HEK293 (cell line): Measurements from ENCODE around the gene USF3.

Source experiments
- CTCF ChIA-PET: fragments of 350-600 bp; formaldehyde crosslinking; extraction: SDS; loops from one replicate; lab custom pipeline; 2021; ENCODE audit warnings: antibody characterized with exemption; lab: Yijun Ruan, JAX
- POLR2A ChIA-PET: fragments of 300-600 bp; formaldehyde crosslinking; extraction: SDS; loops from one replicate; lab custom pipeline; 2020; ENCODE audit warnings: antibody characterized with exemption, inconsistent platforms; lab: Yijun Ruan, JAX
- H3K27ac ChIP-seq: fragments of 200-500 bp; sonication (Bioruptor generic); 2 replicates; pipeline ENCODE4 v1.5.1; 2014; ENCODE audit warnings: low read depth, low read length, control low read depth, inconsistent platforms; ENCODE audit errors: extremely low read depth
- H3K36me3 ChIP-seq, 2 experiments: fragments of 200-500 bp in 1 of 2; sonication (Bioruptor generic) in 1 of 2; 1 replicate in 1 of 2; 2 replicates in 1 of 2; pipeline ENCODE4 v1.5.1; 2014 to 2017; ENCODE audit warnings: inconsistent platforms in 2 of 2, low read length in 2 of 2; ENCODE audit not compliant: control insufficient read depth in 2 of 2, insufficient read depth in 1 of 2
- H3K4me1 ChIP-seq: fragments of 200-500 bp; sonication (Bioruptor generic); 2 replicates; pipeline ENCODE4 v1.5.1; 2014; ENCODE audit warnings: mild to moderate bottlenecking, low read length, inconsistent platforms; ENCODE audit not compliant: control insufficient read depth, insufficient read depth
- H3K4me3 ChIP-seq: 2 replicates; pipeline ENCODE4 v1.5.1; 2011; ENCODE audit warnings: low read depth, mild to moderate bottlenecking, control low read depth, low read length, moderate library complexity
- H3K9me3 ChIP-seq: fragments of 200-500 bp; sonication (Bioruptor generic); 2 replicates; pipeline ENCODE4 v1.5.1; 2014; ENCODE audit warnings: low read depth, low read length, inconsistent platforms; ENCODE audit not compliant: control insufficient read depth, insufficient read depth
- GLIS1 ChIP-seq: fragments of 450-650 bp; formaldehyde crosslinking; IDR thresholded peaks from 2 replicates; pipeline ENCODE4 v1.5.1; 2016; ENCODE audit warnings: missing biosample characterization, missing genetic modification characterization
- HIC1 ChIP-seq: fragments of 450-650 bp; formaldehyde crosslinking; IDR thresholded peaks from 2 replicates; pipeline ENCODE4 v1.5.1; 2016; ENCODE audit warnings: missing biosample characterization, missing genetic modification characterization
- KLF10 ChIP-seq: fragments of 450-650 bp; IDR thresholded peaks from 2 replicates; pipeline ENCODE4 v1.5.1; 2018; ENCODE audit warnings: missing biosample characterization, mild to moderate bottlenecking, missing genetic modification characterization
- KLF9 ChIP-seq: fragments of 450-650 bp; formaldehyde crosslinking; IDR thresholded peaks from 2 replicates; pipeline ENCODE4 v1.5.1; 2016; ENCODE audit warnings: missing biosample characterization, missing genetic modification characterization, low read depth
- MZF1 ChIP-seq: fragments of 450-650 bp; formaldehyde crosslinking; IDR thresholded peaks from 2 replicates; pipeline ENCODE4 v1.5.1; 2017; ENCODE audit warnings: missing biosample characterization, missing genetic modification characterization, borderline replicate concordance
- PBX3 ChIP-seq: sonication (generic); formaldehyde crosslinking; IDR thresholded peaks from 2 replicates; pipeline ENCODE4 v1.8.1; 2022; ENCODE audit warnings: mild to moderate bottlenecking, moderate library complexity, missing genetic modification reagents
- PRDM2 ChIP-seq: fragments of 450-650 bp; formaldehyde crosslinking; IDR thresholded peaks from 2 replicates; pipeline ENCODE4 v1.5.1; 2016; ENCODE audit warnings: missing biosample characterization, missing genetic modification characterization, borderline replicate concordance
- REST ChIP-seq: fragments of 450-650 bp; formaldehyde crosslinking; IDR thresholded peaks from 2 replicates; pipeline ENCODE4 v1.5.1; 2016; ENCODE audit warnings: missing biosample characterization, missing genetic modification characterization
- SP2 ChIP-seq: fragments of 450-650 bp; formaldehyde crosslinking; IDR thresholded peaks from 2 replicates; pipeline ENCODE4 v1.5.1; 2016; ENCODE audit warnings: missing biosample characterization, missing genetic modification characterization
- ZBTB17 ChIP-seq: fragments of 450-650 bp; formaldehyde crosslinking; IDR thresholded peaks from 2 replicates; pipeline ENCODE4 v1.5.1; 2016; ENCODE audit warnings: missing biosample characterization, missing genetic modification characterization
- ZBTB20 ChIP-seq: fragments of 450-650 bp; formaldehyde crosslinking; IDR thresholded peaks from 2 replicates; pipeline ENCODE4 v1.5.1; 2016; ENCODE audit warnings: missing biosample characterization, missing genetic modification characterization
- ZIC2 ChIP-seq: fragments of 450-650 bp; formaldehyde crosslinking; IDR thresholded peaks from 2 replicates; pipeline ENCODE4 v1.5.1; 2016; ENCODE audit warnings: missing biosample characterization, missing genetic modification characterization
- ZNF132 ChIP-seq: fragments of 450-650 bp; formaldehyde crosslinking; IDR thresholded peaks from 2 replicates; pipeline ENCODE4 v1.5.1; 2017; ENCODE audit warnings: missing biosample characterization, missing genetic modification characterization, borderline replicate concordance
- ZNF184 ChIP-seq: fragments of 450-650 bp; IDR thresholded peaks from 2 replicates; pipeline ENCODE4 v1.5.1; 2018; ENCODE audit warnings: missing biosample characterization, mild to moderate bottlenecking, missing genetic modification characterization
- ZNF214 ChIP-seq: fragments of 450-650 bp; formaldehyde crosslinking; IDR thresholded peaks from 2 replicates; pipeline ENCODE4 v1.5.1; 2017; ENCODE audit warnings: missing biosample characterization, mild to moderate bottlenecking, missing genetic modification characterization, borderline replicate concordance
- ZNF223 ChIP-seq: fragments of 450-650 bp; formaldehyde crosslinking; IDR thresholded peaks from 2 replicates; pipeline ENCODE4 v1.5.1; 2016; ENCODE audit warnings: missing biosample characterization, missing genetic modification characterization
- ZNF292 ChIP-seq: fragments of 450-650 bp; formaldehyde crosslinking; IDR thresholded peaks from 2 replicates; pipeline ENCODE4 v1.5.1; 2016; ENCODE audit warnings: low read depth, missing biosample characterization, missing genetic modification characterization, borderline replicate concordance
- ZNF366 ChIP-seq: fragments of 450-650 bp; formaldehyde crosslinking; conservative IDR thresholded peaks from 2 replicates; pipeline ENCODE4 v1.5.1; 2016; ENCODE audit warnings: missing biosample characterization, missing genetic modification characterization
- ZNF416 ChIP-seq: fragments of 450-650 bp; formaldehyde crosslinking; IDR thresholded peaks from 2 replicates; pipeline ENCODE4 v1.5.1; 2016; ENCODE audit warnings: missing biosample characterization, missing genetic modification characterization
- ZNF530 ChIP-seq: fragments of 450-650 bp; formaldehyde crosslinking; IDR thresholded peaks from 2 replicates; pipeline ENCODE4 v1.5.1; 2016; ENCODE audit warnings: low read depth, missing biosample characterization, missing genetic modification characterization
- ZNF623 ChIP-seq: fragments of 450-650 bp; formaldehyde crosslinking; IDR thresholded peaks from 2 replicates; pipeline ENCODE4 v1.5.1; 2016; ENCODE audit warnings: missing biosample characterization, missing genetic modification characterization
- ZNF654 ChIP-seq: fragments of 450-650 bp; formaldehyde crosslinking; IDR thresholded peaks from 2 replicates; pipeline ENCODE4 v1.5.1; 2016; ENCODE audit warnings: low read depth, missing biosample characterization, missing genetic modification characterization
- ZNF747 ChIP-seq: fragments of 450-650 bp; formaldehyde crosslinking; IDR thresholded peaks from 2 replicates; pipeline ENCODE4 v1.5.1; 2016; ENCODE audit warnings: missing biosample characterization, missing genetic modification characterization
- ZNF777 ChIP-seq: fragments of 450-650 bp; formaldehyde crosslinking; IDR thresholded peaks from 2 replicates; pipeline ENCODE4 v1.5.1; 2017; ENCODE audit warnings: missing biosample characterization, missing genetic modification characterization, borderline replicate concordance

Gene USF3

GRCh38 chr3:113695786-113696645 lies at the start of gene USF3:
USF3 (minus strand) TSS chr3:113696642; CDS start chr3:113674878, 21,764 bp downstream.
- Histone ChIP-seq H3K9me3 (no peaks in the 10 kb centered on the region), H3K4me3 (peak within 1 kb of the TSS; percentile 85), H3K27ac (peak within 1 kb of the TSS; percentile 82), H3K4me1 (peaks cover 4% of the 10 kb centered on the region), H3K36me3 (no peaks in the 10 kb centered on the region)
- POLR2A ChIA-PET, result interaction anchor here (0.7 to 1.1 kb wide), 4 partner anchors 8 to 464 kb away, joined by 3 to 4 read pairs (median 3); partner anchors contain the start of gene SPICE1
- CTCF ChIA-PET, result interaction anchor here (0.7 kb wide), 1 partner anchor 157 kb away, joined by 3 read pairs; no protein-coding TSS in a partner anchor
- no peak for TF ChIP-seq ZNF184
- no peak for TF ChIP-seq ZNF292 (tag by site-specific recombination)
- no peak for TF ChIP-seq ZNF223 (tag by site-specific recombination)
- TF ChIP-seq REST, result no peak
- no peak for TF ChIP-seq KLF10 (tag by site-specific recombination)
- TF ChIP-seq SP2 (tag by site-specific recombination), result peak; percentile 30; the same call in 1 of the 2 replicates
- 0 out of 2 replicates have a peak, but pooled peaks have one; percentile 32 for TF ChIP-seq ZNF366 (tag by site-specific recombination)
- TF ChIP-seq HIC1 (tag by site-specific recombination), result no peak
- TF ChIP-seq ZNF530, result no peak
- TF ChIP-seq ZNF623, result no peak
- TF ChIP-seq ZBTB20 (tag by site-specific recombination), result peak; percentile 73; the same call in 1 of the 2 replicates
- TF ChIP-seq ZNF777 (tag by site-specific recombination), result no peak
- TF ChIP-seq GLIS1 (tag by site-specific recombination), result peak; percentile 86
- TF ChIP-seq ZBTB17 (tag by site-specific recombination), result no peak
- TF ChIP-seq ZNF747 (tag by site-specific recombination), result no peak
- no peak for TF ChIP-seq MZF1 (tag by site-specific recombination)
- no peak for TF ChIP-seq ZNF214 (tag by site-specific recombination)
- peak; percentile 68 for TF ChIP-seq ZIC2 (tag by site-specific recombination)
- no peak for TF ChIP-seq PRDM2 (tag by site-specific recombination)
- no peak for TF ChIP-seq ZNF654
- no peak for TF ChIP-seq PBX3 (CRISPR knock-in tag)
- TF ChIP-seq KLF9 (tag by site-specific recombination), result peak; percentile 38; the same call in 1 of the 2 replicates
- TF ChIP-seq ZNF416, result no peak
- TF ChIP-seq ZNF132 (tag by site-specific recombination), result no peak
